GM12873 (cell line): ENCODE measurements around the gene PCSK4.

ENCODE experiments used
- TF ChIP-seq, protein P1 (sequence below): IDR thresholded peaks from 2 replicates; pipeline ENCODE4 v1.5.1; 2012; ENCODE audit warnings: low read depth, mild to moderate bottlenecking, moderate library complexity, low read length, control low read depth; ENCODE audit not compliant: insufficient read depth; ENCODE audit errors: missing control alignments

The PCSK4 gene

DNA sequence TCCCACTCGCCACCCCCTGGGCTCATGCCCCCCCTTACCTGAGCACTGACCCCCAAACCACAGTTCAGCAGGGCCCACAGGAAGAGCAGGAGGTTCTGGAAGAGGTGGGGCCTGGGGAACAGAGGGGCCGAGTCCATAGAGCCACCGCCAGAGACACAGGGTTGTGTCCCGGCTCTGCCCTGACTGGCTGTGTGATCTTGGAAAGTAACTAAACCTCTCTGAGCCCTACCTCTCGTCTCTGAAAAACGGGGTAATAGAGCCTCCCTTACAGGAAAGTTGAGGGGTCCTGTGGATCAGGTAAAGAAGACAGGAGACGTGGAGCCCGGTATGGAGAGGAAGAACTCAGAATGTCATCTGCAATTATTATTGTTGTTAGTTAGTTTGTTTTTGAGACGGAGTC lies 20.7 kb upstream of the PCSK4 start:
- TF ChIP-seq, protein P1, sequence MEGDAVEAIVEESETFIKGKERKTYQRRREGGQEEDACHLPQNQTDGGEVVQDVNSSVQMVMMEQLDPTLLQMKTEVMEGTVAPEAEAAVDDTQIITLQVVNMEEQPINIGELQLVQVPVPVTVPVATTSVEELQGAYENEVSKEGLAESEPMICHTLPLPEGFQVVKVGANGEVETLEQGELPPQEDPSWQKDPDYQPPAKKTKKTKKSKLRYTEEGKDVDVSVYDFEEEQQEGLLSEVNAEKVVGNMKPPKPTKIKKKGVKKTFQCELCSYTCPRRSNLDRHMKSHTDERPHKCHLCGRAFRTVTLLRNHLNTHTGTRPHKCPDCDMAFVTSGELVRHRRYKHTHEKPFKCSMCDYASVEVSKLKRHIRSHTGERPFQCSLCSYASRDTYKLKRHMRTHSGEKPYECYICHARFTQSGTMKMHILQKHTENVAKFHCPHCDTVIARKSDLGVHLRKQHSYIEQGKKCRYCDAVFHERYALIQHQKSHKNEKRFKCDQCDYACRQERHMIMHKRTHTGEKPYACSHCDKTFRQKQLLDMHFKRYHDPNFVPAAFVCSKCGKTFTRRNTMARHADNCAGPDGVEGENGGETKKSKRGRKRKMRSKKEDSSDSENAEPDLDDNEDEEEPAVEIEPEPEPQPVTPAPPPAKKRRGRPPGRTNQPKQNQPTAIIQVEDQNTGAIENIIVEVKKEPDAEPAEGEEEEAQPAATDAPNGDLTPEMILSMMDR: no peak

DNA sequence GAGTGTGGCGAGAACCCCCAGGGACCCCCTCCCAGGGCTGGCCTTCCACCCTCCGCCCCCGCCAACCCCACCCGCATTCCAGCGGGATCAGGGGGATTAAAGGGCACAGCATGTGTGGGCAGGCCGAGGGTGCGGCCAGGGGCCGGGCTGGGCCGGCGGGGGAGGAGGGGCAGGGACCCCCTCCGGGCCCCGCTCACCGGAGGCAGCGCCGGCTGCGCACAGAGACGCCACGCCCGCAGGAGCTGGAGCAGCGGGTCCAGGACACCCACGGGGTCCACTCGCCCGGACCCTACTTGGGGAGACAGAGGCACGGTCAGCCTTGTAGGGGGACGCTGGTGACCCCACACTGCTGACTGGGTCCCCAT lies 20.3 kb upstream of the PCSK4 start:
- TF ChIP-seq, protein P1: no peak

- TF ChIP-seq, protein P1: no peak
These were observed 19.7 kb upstream of the PCSK4 start for GRCh38 chr19:1509602-1510441.

DNA sequence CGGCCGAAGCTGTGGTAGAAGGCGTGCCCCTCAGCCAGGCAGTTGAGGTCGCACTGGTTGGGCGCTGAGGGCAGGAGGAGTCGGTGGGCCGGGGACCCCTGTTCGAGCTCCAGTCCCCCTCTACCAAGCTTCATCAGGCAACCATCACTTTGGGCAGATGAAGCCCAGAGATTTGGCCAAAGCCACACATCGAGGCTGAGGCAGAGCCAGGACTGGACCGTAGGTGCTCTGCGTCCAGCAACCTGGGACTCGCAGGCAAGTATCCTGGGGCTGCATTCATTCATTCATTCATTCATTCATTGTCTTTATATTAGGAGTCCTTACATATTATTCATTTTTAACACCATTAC lies 18.3 kb upstream of the PCSK4 start:
- TF ChIP-seq, protein P1: no peak

GRCh38 chr19:1507763-1508506 lies 17.8 kb upstream of the PCSK4 start:
- TF ChIP-seq, protein P1: no peak

GRCh38 chr19:1507192-1507660 lies 17.1 kb upstream of the PCSK4 start:
- TF ChIP-seq, protein P1: no peak
